Right lobe of liver (tissue), 4 donors: ENCODE data around the gene PLIN3.

Experiments used
- CTCF ChIP-seq, 4 donors: fragments of 200-600 bp in 3 of 4; fragments of 450-650 bp in 1 of 4; IDR thresholded peaks; one replicate each; pipeline versions ENCODE4 v1.5.1 to v1.8.0; 2016 to 2022; ENCODE audit warnings: antibody characterized with exemption in 4 of 4, mild to moderate bottlenecking in 2 of 4
- POLR2A ChIP-seq: fragments of 450-650 bp; IDR thresholded peaks from one replicate; pipeline ENCODE4 v1.6.1; 2017; ENCODE audit warnings: antibody characterized with exemption, mild to moderate bottlenecking
- donor health status: DM: no; HTN: no; CAD: no.
- donor health status: DM: no; HTN: no; CAD: no.
- donor health status: DM: no; HTN: yes; CAD: no.

DNA sequence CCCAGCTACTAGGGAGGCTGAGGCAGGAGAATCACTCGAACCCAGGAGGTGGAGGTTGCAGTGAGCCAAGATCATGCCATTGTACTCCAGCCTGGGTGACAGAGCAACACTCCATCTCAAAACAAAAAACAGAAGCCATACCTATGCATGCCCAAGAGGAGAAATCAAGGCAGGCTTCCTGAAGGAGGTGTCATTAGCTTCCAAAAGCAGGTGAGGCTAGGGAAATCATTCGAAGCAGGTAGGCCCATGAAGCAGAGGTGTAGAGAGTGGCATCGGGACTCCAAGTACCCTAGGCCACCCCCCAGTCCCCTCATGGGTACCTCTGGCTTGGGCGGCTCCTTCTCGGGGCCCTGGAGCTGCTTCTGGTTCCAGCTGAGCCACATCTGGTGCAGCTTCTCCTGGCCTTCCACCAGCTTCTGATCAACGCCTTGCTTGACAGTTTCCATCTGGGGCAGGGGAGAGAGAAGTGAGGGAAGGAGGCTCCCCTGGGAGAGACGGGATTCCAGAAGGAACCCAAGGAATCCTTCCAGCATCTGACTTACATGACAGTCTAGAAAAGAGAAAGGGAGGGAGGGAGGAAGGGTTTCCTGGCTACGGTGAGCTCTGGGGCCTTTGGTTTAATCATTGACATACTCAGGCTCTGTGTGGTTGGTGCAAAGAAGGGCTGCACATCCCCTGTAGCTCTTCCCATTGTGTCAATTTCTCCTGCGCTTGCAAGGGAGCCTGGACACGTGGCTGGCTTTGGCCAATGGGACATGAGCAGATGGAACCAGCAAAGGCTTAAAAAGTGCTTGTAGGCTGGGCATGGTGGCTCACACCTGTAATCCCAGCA lies 22.9 kb downstream of the PLIN3 start:
- TF ChIP-seq CTCF (IDR thresholded peaks at IDR 0.05) (no peak), POLR2A (no peak)
